Activated CD4-positive, alpha-beta memory T cell treated with anti-CD3 and anti-CD28 coated beads for 36 hours (primary cell): ENCODE data around the gene UBE2E3. TPM values are rescaled to one million over a fixed set of nuclear protein-coding genes. Genes with fewer than 3 reads are reported as not detected.
"Not testable (repeated sequence)": the region's sequence is repeated elsewhere in the genome, so short reads cannot be mapped to it uniquely, and the experiment has no call there.

Source experiments
- CTCF ChIA-PET: fragments of 350-600 bp; sonication (Branson Sonifier 250); formaldehyde crosslinking; loops from one replicate; lab custom pipeline; 2021; ENCODE audit warnings: antibody characterized with exemption, inconsistent platforms; lab: Charles Lee
- POLR2A ChIA-PET: fragments of 350-600 bp; sonication (Branson Sonifier 250); formaldehyde crosslinking; loops from one replicate; lab custom pipeline; 2021; ENCODE audit warnings: antibody characterized with exemption; lab: Charles Lee
- DNase-seq: peaks from one replicate; pipeline ENCODE4 v3.0.0-alpha.2; 2020
- H3K27ac Mint-ChIP-seq: one replicate; pipeline ENCODE4 v1.8.0; 2021; ENCODE audit warnings: mixed read lengths
- H3K27me3 Mint-ChIP-seq: one replicate; pipeline ENCODE4 v1.8.0; 2021; ENCODE audit warnings: mixed read lengths
- H3K36me3 Mint-ChIP-seq: one replicate; pipeline ENCODE4 v1.8.0; 2021; ENCODE audit warnings: mixed read lengths
- H3K4me1 Mint-ChIP-seq: one replicate; pipeline ENCODE4 v1.8.0; 2021; ENCODE audit warnings: low read depth, mixed read lengths
- H3K4me3 Mint-ChIP-seq: one replicate; pipeline ENCODE4 v1.8.0; 2021; ENCODE audit warnings: mild to moderate bottlenecking, mixed read lengths
- H3K9me3 Mint-ChIP-seq: one replicate; pipeline ENCODE4 v1.8.0; 2021; ENCODE audit warnings: mixed read lengths
- intact Hi-C: fragments of 100-400 bp; cut with micrococcal nuclease; formaldehyde crosslinking; loops from one replicate; pipeline ENCODE4 v1.15.1; 2023
- total RNA-seq, 2 experiments: library from RNA; stranded (reverse); gene quantifications; one replicate each; pipeline ENCODE4 v1.2.3, GENCODE V29; 2021

Gene UBE2E3
- total RNA-seq, 2 experiments from 2014 or later, result 33.0 to 34.1 TPM

GRCh38 chr2:181038796-181039195 is 58.4 kb downstream of the UBE2E3 start:
- Mint-ChIP-seq H3K36me3 (no peaks in the 10 kb centered on the region), H3K27me3 (no peaks in the 10 kb centered on the region), H3K27ac (no peak overlapping the region), H3K4me1 (peaks cover 26% of the 10 kb centered on the region), H3K4me3 (no peak overlapping the region), H3K9me3 (no peaks in the 10 kb centered on the region)
- intact Hi-C loops, result loop anchor here (5.0 kb wide), 1 partner anchor 56 kb away; the partner anchor contains the start of gene UBE2E3
- CTCF ChIA-PET, result no interaction called here
- POLR2A ChIA-PET, result no interaction called here
- DNase-seq, result no peak

DNA sequence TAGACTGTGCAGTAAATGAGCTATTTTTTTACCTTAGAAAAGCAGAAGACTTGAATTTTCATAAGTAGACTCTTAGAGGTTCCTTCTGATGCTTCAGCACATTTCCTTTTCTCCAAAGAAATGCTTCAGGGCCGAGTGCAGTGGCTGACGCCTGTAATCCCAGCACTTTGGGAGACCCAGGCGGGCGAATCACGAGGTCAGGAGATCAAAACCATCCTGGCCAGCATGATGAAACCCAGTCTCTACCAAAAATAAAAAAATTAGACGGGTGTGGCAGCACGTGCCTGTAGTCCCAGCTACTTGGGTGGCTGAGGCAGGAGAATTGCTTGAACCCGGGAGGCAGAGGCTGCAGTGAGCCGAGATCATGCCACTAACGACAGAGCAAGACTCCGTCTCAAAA is 60.4 kb downstream of the UBE2E3 start:
- DNase-seq, CTCF ChIA-PET, H3K9me3 Mint-ChIP-seq, intact Hi-C loops, H3K27ac Mint-ChIP-seq, H3K4me3 Mint-ChIP-seq, H3K27me3 Mint-ChIP-seq, POLR2A ChIA-PET, H3K36me3 Mint-ChIP-seq: not testable (repeated sequence)
- H3K4me1 Mint-ChIP-seq, result peaks cover 31% of the 10 kb centered on the region

DNA sequence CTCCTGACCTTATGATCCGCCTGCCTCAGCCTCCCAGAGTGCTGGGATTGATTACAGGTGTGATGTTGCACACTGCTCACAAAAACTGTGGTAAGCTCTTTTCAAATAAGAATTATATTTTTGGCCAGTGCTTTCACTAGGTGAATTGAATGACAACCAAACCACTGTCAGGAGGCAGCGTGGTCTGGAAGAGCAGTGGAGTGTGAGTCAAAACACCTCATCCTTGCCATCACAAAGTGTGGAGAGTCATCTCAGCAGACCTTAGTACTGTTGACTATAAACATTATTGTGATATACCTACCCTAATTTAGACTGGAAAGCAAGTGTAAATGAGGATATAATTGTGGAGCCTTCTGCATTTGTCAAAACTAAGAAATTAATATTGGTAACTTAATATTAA is 61.3 kb downstream of the UBE2E3 start:
- no peaks in the 10 kb centered on the region for H3K27me3 Mint-ChIP-seq
- H3K27ac Mint-ChIP-seq, result no peak overlapping the region
- no peaks in the 10 kb centered on the region for H3K9me3 Mint-ChIP-seq
- H3K4me3 Mint-ChIP-seq, result no peak overlapping the region
- intact Hi-C loops, result no loop called here
- CTCF ChIA-PET, result interaction anchor here (0.7 kb wide), 1 partner anchor 1633 kb away, joined by 4 read pairs; no protein-coding TSS in a partner anchor
- DNase-seq, result peak; percentile 29
- POLR2A ChIA-PET, result no interaction called here
- no peaks in the 10 kb centered on the region for H3K36me3 Mint-ChIP-seq
- H3K4me1 Mint-ChIP-seq, result peaks cover 24% of the 10 kb centered on the region

- Mint-ChIP-seq H3K36me3 (no peaks in the 10 kb centered on the region), H3K4me3 (no peak overlapping the region), H3K27ac (no peak overlapping the region), H3K9me3 (no peaks in the 10 kb centered on the region), H3K4me1 (peaks cover 17% of the 10 kb centered on the region), H3K27me3 (no peaks in the 10 kb centered on the region)
- POLR2A ChIA-PET, result no interaction called here
- DNase-seq, result no peak
- intact Hi-C loops, result no loop called here
- CTCF ChIA-PET, result interaction anchor here (1.2 to 1.4 kb wide), 2 partner anchors 15 to 17 kb away, joined by 3 read pairs; no protein-coding TSS in a partner anchor
Observed at GRCh38 chr2:181042706-181043105, 62.3 kb downstream of the UBE2E3 start.

GRCh38 chr2:181046833-181047232 is 66.4 kb downstream of the UBE2E3 start:
- Mint-ChIP-seq H3K4me3 (no peak overlapping the region), H3K27ac (no peak overlapping the region), H3K9me3 (no peaks in the 10 kb centered on the region), H3K4me1 (peaks cover 9% of the 10 kb centered on the region), H3K27me3 (no peaks in the 10 kb centered on the region), H3K36me3 (no peaks in the 10 kb centered on the region)
- POLR2A ChIA-PET, result no interaction called here
- CTCF ChIA-PET, result no interaction called here
- intact Hi-C loops, result no loop called here
- no peak for DNase-seq

- CTCF ChIA-PET, result interaction anchor here (1.8 kb wide), 1 partner anchor 11 kb away, joined by 7 read pairs; no protein-coding TSS in a partner anchor
- Mint-ChIP-seq H3K4me3 (no peak overlapping the region), H3K36me3 (no peaks in the 10 kb centered on the region), H3K27ac (no peak overlapping the region), H3K4me1 (peaks cover 17% of the 10 kb centered on the region), H3K27me3 (no peaks in the 10 kb centered on the region), H3K9me3 (no peaks in the 10 kb centered on the region)
- POLR2A ChIA-PET, result no interaction called here
- no peak for DNase-seq
- intact Hi-C loops, result no loop called here
Observed at GRCh38 chr2:181047829-181048228, 67.4 kb downstream of the UBE2E3 start.

GRCh38 chr2:181051861-181052522 is 71.6 kb downstream of the UBE2E3 start:
- H3K9me3 Mint-ChIP-seq, result no peaks in the 10 kb centered on the region
- H3K4me3 Mint-ChIP-seq, result no peak overlapping the region
- H3K4me1 Mint-ChIP-seq, result peaks cover 16% of the 10 kb centered on the region
- no peaks in the 10 kb centered on the region for H3K36me3 Mint-ChIP-seq
- intact Hi-C loops, result loop anchor here (10.0 kb wide), 1 partner anchor 317 kb away; no protein-coding TSS in a partner anchor
- no peak overlapping the region for H3K27ac Mint-ChIP-seq
- H3K27me3 Mint-ChIP-seq, result no peaks in the 10 kb centered on the region
- ChIA-PET CTCF (interaction anchor here (1.4 kb wide), 1 partner anchor 663 kb away, joined by 4 read pairs; no protein-coding TSS in a partner anchor), POLR2A (no interaction called here)
- no peak for DNase-seq

- no peaks in the 10 kb centered on the region for H3K9me3 Mint-ChIP-seq
- peaks cover 16% of the 10 kb centered on the region for H3K4me1 Mint-ChIP-seq
- intact Hi-C loops, result loop anchor here (10.0 kb wide), 1 partner anchor 318 kb away; no protein-coding TSS in a partner anchor
- no peak for DNase-seq
- ChIA-PET CTCF (no interaction called here), POLR2A (no interaction called here)
- no peak overlapping the region for H3K4me3 Mint-ChIP-seq
- no peaks in the 10 kb centered on the region for H3K36me3 Mint-ChIP-seq
- H3K27me3 Mint-ChIP-seq, result no peaks in the 10 kb centered on the region
- no peak overlapping the region for H3K27ac Mint-ChIP-seq
Observed at GRCh38 chr2:181052523-181052891, 72.1 kb downstream of the UBE2E3 start.

DNA sequence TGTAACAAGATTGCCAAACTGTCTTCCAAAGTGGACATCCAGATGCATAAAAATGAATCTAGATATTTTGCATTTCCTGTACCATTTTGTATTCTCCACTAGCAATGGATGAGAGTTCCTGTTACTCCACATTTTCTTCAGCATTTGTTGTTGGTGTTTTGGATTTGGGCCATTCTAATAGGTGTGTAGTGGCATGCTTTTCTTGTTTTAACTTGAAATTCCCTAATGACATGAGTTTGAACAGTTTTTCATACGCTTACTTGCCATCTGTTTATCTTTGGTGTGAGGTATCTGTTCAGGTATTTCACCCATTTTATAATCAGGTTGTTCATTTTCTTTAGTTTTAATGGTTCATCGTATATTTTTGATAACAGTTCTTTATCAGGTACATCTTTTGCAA is 73.9 kb downstream of the UBE2E3 start:
- Mint-ChIP-seq H3K4me3 (no peak overlapping the region), H3K27me3 (no peaks in the 10 kb centered on the region), H3K4me1 (peaks cover 16% of the 10 kb centered on the region), H3K9me3 (no peaks in the 10 kb centered on the region), H3K27ac (no peak overlapping the region), H3K36me3 (no peaks in the 10 kb centered on the region)
- POLR2A ChIA-PET, result no interaction called here
- intact Hi-C loops, result loop anchor here (10.0 kb wide), 1 partner anchor 319 kb away; no protein-coding TSS in a partner anchor
- CTCF ChIA-PET, result interaction anchor here (1.3 to 1.6 kb wide), 2 partner anchors 929 to 931 kb away, joined by 3 to 6 read pairs; no protein-coding TSS in a partner anchor
- no peak for DNase-seq

DNA sequence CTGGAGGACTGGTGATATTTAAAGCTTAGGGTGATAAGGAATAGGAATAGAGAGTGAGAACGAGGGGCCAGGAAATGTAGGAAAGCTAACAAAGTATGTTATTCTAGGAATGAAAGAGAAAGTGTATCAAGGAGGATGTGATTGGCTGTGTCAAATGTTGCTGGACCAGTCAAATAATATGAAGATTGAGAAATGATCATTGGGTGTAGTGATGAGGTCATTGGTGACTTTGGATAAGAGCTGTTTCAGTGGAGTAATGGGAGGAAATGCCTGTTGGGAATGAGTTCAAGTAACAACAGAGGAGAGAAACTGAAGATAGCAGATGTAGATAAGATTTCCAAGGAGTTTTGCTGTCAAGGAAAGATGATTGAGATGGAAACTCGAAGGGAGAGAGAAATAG is 74.4 kb downstream of the UBE2E3 start:
- H3K4me3 Mint-ChIP-seq, result no peak overlapping the region
- H3K36me3 Mint-ChIP-seq, result no peaks in the 10 kb centered on the region
- no peak overlapping the region for H3K27ac Mint-ChIP-seq
- H3K9me3 Mint-ChIP-seq, result no peaks in the 10 kb centered on the region
- POLR2A ChIA-PET, result no interaction called here
- CTCF ChIA-PET, result interaction anchor here (1.3 to 1.6 kb wide), 2 partner anchors 929 to 931 kb away, joined by 3 to 6 read pairs; no protein-coding TSS in a partner anchor
- H3K27me3 Mint-ChIP-seq, result no peaks in the 10 kb centered on the region
- peaks cover 16% of the 10 kb centered on the region for H3K4me1 Mint-ChIP-seq
- no peak for DNase-seq
- intact Hi-C loops, result loop anchor here (10.0 kb wide), 1 partner anchor 320 kb away; no protein-coding TSS in a partner anchor

DNA sequence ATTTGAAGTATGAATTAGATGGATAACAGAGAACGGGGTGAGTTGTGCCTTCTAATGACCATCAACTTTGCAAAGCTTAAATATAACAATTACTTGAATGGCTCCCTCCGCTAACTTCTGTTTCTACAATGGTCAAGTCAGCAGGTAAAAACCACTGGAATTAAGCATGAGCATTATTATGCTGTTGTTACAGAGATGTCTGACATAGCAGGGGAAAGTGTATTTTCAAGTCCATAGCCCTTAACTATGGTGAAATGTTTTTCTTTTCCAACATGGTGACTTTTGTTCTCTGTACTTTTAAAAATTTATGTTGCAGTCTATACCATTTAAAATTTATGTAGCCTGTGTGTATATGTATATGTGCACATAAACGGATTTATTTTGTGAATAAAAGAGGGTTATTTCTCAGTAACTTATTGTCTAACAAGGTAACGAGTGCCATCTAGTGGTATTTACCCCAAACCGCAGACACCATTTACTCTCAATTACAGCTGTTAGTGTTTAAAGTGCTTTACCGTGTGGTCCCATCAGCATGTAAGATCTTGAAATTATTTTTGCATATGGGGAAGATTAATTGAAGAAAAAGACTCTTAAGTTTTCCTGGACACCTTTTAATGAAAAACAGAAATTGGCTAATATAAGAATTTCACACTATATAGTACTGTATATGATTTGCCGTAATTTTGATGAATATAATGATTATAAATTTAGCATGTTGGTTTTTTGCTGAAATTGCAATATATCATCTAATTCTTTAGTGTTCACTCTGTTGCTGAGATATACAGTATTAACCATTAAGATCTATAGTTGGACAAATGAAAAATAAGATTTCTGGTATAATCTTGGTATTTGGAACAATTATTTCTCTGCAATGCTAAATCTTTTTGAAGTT is 78.2 kb downstream of the UBE2E3 start:
- POLR2A ChIA-PET, result no interaction called here
- Mint-ChIP-seq H3K9me3 (no peaks in the 10 kb centered on the region), H3K36me3 (peaks cover under 1% of the 10 kb centered on the region), H3K4me1 (peaks cover 6% of the 10 kb centered on the region), H3K4me3 (no peak overlapping the region), H3K27me3 (no peaks in the 10 kb centered on the region), H3K27ac (no peak overlapping the region)
- peak; percentile 24 for DNase-seq
- CTCF ChIA-PET, result interaction anchor here (0.6 to 4.5 kb wide), 28 partner anchors 8 to 937 kb away, joined by 3 to 61 read pairs (median 3); partner anchors contain the start of gene UBE2E3
- intact Hi-C loops, result loop anchor here (1.0 to 10.0 kb wide), 3 partner anchors 77 to 933 kb away; no protein-coding TSS in a partner anchor

- Mint-ChIP-seq H3K27ac (no peak overlapping the region), H3K36me3 (peaks cover 2% of the 10 kb centered on the region), H3K9me3 (no peaks in the 10 kb centered on the region), H3K27me3 (no peaks in the 10 kb centered on the region), H3K4me3 (no peak overlapping the region), H3K4me1 (no peaks in the 10 kb centered on the region)
- ChIA-PET CTCF (no interaction called here), POLR2A (no interaction called here)
- intact Hi-C loops, result no loop called here
- DNase-seq, result no peak
Observed at GRCh38 chr2:181063696-181064095, 83.3 kb downstream of the UBE2E3 start.
